GM19043 (cell line): ENCODE results near the gene EFNA2.
"Not testable (repeated sequence)": the region's sequence is repeated elsewhere in the genome, so short reads cannot be mapped to it uniquely, and the experiment has no call there.

Experiments used
- ATAC-seq: cut with Tn5 transposase; IDR thresholded peaks from one replicate; pipeline ENCODE4 v1.9.1; 2021; ENCODE audit warnings: low read depth; ENCODE audit not compliant: unreplicated experiment

The EFNA2 gene

DNA sequence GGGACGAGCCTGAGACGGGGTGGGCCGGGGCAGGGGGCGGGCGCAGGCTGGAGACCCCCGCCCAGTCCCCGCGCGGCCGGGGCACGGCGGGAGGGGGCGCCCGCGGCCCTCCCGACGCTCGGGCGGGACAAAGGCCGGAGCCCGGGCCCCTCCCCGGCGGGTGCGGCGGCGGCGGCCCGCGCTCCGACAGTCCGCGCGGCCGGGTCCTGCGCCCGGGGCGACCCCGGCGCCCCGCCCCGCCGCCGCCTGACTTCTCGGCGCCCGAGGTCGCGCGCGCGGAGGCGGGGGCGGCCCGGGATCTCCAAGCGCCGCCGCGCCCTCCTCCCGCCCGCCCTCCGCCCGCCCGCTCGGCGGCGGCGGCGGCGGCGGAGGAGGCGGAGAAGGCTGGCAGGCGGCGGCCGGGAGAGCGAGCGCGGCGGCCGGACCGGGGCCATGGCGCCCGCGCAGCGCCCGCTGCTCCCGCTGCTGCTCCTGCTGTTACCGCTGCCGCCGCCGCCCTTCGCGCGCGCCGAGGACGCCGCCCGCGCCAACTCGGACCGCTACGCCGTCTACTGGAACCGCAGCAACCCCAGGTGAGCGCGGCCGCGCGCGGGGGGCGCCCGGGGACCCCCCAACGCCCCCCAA, at the start of gene EFNA2:
Gene EFNA2 (plus strand): TSS at position 137 of the 624 bp plus-strand sequence. CDS start 296 bp downstream, at position 433.
- no peak for ATAC-seq

DNA sequence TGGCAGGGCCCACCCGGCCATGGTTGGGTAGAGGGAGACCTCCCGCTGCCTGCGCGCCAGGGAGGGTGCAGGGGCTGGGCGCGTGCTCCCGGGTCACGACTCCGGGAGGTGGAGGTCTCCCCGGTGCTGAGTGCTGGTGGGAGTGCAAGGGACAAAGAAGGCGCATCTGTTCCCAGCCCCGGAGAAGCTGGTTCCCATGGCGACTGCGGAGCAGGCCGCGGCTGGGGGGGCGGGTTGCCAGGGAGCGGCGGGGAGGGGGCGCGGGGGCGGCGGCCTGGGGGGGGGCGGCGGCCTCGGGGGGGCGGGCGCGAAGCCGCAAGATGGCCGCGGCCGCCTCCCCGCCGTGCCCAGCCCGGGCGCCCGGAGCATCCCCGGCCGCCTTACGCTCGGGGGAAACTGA, 49.1 kb upstream of the EFNA2 start:
- no peak for ATAC-seq

DNA sequence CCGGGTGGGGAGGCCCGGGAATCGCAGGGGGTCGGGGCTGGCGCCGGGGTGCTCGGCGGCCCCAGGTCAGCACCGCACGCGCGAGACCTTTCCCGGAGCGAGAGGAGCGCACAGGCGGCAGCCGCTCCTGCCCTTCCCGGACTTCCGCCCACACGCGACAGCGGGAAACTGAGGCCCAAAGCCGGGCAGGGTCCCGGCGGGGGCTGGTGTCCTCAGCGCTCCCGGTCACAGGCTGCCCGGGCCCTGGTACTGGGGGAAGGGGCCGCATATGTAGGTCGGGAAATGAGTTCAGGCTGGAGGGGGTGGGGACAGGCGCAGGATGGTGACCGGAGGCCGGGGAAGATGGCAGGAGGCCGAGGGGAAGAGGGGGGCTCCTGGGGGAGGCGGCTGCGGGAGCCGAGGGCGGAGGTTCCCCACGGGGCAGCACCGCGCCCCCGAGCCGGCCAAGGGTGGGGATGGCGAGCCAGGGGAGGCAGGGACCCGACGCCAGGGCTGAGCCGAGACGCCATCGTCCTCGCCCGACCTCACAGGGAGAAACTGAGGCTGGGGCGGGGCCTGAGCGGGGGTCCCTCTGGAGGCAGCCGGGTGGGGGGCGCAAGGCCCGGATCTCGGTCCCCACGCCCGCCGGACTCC, 48.5 kb upstream of the EFNA2 start:
- no peak for ATAC-seq

DNA sequence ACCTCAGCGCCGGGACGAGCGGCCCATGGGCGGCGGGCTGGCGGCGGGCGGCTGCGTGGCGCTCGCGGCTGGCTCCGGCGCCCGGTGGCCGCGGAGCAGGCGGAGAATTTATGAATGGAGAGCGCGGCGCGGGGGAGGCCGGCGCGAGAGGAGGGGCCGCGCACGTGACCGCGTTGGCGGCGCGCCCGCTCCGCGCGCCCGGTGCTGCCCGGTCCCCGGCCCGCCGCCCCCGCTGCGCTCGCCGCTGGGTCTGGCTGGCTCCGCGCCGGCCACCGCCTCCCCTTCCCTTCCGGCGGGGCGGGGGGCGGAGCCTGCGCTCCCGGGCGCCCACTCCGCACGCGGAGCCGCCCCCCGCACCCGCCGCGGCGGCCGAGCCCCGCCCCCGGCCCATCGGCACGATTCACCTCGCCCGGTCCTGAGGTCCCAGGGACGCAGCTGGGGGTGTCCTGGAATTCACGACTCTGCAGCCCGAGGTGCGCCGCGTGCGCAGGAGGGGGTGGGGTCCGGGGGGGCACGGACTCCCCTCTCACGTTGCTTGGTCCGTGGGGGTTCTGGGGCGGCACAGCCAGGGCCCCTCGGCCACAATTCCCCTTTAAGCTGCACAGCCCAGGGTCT, 47.8 kb upstream of the EFNA2 start, which contains the start of gene CBARP:
Gene CBARP (minus strand): TSS at position 252 of the 615 bp plus-strand sequence. CDS start 1,905 bp downstream, outside the sequence.
- ATAC-seq, result no peak

DNA sequence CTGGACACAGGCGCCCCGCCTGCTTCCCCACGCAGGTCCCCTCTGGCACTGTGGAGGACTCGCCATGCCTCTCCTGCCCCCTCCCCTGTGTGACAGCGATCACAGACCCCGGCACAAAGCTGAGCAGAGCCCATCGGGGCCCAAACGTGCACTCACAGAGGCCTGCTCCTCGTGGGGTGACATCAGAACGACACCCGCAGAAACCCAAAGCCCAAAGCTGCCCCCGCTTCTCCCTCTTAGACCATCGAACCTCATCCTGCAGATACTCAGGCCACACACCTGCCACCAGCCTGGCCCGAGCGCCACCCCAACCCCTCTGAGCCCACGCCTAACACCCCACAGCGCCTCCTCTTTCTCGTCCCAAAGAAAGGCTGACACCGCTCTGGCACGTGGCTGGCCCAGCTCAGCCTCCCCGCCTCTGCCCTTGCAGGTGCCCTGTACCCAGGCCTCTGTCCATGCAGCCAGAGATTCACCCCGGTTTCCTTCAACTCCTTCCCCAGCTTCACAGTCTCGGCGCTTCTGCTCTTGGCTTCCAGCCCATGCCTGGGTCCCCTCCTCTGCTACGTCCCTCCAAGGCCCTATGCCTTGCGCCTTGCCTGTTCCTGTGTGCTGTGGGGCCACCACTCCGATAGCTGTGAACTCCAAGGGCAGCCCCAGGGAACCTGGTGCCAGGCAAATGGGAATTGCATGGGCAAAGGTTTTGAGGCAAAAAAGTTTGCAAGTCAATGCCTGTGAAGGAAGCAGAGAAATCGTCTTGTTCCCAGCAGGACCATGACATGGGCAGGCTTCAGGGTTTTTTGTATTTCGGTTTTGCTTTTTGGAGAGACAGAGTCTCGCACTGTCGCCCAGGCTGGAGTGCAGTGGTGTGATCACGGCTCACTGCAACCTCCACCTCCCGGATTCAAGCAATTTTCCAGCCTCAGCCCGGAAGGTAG, 47.0 kb upstream of the EFNA2 start:
- ATAC-seq, result no peak

DNA sequence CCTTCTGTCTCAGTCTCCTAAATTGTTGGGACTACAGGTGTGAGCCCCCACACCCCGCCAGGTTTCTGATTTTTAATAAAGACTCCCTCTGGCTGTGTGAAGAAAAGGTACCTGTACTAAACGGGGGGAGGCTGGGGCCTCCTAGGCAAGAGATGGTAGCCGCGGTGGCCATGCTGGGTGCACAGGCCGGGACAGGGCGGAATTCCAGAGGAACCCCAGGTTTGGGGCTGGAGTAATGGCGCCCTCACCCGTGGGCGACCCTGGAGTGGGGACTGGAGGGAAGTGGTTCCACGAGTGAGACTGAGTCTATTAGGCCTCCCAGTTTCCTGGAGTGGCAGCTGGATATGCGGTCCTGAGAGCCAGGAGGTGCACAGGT, 46.3 kb upstream of the EFNA2 start:
- no peak for ATAC-seq

DNA sequence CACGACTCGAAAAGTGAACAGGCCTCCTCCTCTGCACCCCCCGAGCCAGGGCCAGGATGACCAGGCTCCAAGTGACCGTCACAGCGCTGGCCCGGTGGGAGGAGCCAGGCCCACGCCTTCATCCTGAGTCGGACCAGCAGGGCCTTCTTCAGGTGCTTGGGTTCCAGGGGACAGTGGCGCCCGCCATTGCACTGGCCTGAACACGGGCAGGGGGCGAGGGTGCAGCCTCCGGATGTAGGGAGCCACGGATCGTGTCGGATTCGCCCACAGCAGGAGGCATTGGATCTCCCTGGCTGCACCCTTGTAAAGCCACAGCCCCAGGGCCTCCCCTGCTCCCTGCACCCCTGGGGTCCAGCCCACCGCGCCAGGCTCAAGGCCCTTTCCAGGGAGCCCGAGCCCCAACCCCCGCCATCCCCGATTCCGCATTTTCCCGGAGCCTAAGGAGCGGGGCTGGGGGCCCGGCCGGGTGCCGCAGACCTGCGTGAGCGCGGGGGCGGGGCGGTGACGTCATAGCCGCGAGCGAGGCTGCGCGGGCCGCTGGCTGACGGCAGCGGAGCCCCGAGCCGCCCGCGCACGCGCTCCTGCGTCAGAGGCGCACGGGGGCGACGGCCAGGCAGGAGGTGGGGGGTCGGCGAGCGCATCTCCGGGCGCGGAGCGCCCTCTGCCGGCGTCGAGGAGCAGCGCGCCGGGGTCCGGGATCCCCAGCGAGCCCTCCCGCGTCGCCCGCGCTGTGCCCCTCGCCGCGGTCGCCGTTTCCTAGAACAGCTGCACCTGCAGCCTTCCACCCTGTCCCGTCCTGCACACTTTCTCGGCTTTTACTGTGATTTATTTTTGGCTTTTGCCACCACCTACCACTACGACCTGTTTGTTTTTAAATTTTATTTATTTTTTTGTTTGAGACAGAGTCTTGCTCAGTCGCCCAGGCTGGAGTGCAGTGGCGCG, 45.6 kb upstream of the EFNA2 start:
- no peak for ATAC-seq

DNA sequence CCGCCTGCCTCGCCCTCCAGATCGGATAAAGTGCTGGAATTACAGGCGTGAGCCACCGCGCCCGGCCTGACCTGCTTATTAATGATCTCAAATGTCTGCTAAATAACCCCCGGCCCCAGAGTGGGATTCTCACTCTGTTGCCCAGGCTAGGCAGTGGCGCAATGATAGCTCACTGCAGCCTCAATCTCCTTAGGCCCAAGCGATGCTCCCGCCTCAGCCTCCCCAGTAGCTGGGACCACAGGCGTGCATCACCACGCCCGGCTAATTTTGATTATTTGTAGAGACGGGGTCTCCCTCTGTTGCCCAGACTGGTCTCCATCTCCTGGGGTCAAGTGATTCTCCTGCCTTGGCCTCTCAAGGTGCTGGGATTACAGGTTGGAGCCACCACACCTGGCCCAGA, 44.7 kb upstream of the EFNA2 start:
- ATAC-seq, result no peak

DNA sequence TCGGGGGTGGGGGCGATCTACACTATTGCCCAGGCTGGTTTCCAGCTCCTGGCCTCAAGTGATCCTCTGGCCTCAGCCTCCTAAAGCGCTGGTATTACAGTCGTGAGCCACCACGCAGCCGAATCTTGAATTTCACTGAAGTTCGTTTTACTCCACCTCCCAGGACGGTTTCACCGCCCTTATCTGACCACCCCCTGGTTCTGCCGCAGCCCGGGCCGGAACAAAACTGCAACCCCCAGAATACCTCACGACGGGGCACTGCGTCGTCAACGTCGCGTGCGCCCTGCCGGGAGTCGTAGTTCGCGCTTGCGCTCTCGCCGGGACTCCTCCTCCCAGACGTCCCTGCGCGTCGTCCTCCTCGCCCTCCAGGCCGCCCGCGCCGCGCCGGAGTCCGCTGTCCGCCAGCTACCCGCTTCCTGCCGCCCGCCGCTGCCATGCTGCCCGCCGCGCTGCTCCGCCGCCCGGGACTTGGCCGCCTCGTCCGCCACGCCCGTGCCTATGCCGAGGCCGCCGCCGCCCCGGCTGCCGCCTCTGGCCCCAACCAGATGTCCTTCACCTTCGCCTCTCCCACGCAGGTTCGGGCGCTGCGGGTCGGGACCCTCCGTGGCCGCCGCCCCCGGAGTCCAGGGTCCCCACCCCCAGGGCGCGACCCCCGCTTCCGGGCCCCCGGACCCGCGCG, 44.1 kb upstream of the EFNA2 start, which contains the start of gene ATP5F1D:
Gene ATP5F1D (plus strand): TSS at position 335 of the 679 bp plus-strand sequence. CDS start 100 bp downstream, at position 435.
- peak; percentile 54 for ATAC-seq

DNA sequence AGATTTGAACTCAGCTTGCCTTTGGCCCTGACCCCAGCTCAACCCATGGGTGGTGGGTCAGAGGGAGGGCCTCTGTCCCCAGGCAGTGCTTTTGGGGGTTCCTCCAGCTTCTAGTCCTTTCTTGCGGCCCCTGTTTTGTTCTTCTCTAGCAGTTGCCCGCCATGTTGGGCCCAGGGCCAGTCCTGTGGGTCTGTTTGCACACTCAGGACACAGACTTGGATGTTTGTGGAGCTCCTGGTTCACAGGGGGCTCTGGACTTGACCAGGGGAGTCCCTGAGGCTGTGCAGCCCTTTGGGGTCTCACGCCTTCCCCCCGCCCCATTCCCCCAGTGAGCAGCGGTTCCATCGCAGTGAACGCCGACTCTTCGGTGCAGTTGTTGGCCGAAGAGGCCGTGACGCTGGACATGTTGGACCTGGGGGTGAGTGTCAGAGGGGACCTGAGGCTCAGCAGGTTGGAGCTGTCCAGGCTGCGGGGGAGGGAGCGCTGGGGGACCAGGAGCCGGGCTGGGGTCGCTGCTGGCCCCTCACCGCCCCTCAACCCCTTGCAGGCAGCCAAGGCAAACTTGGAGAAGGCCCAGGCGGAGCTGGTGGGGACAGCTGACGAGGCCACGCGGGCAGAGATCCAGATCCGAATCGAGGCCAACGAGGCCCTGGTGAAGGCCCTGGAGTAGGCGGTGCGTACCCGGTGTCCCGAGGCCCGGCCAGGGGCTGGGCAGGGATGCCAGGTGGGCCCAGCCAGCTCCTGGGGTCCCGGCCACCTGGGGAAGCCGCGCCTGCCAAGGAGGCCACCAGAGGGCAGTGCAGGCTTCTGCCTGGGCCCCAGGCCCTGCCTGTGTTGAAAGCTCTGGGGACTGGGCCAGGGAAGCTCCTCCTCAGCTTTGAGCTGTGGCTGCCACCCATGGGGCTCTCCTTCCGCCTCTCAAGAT, 41.6 kb upstream of the EFNA2 start:
- ATAC-seq, result no peak

DNA sequence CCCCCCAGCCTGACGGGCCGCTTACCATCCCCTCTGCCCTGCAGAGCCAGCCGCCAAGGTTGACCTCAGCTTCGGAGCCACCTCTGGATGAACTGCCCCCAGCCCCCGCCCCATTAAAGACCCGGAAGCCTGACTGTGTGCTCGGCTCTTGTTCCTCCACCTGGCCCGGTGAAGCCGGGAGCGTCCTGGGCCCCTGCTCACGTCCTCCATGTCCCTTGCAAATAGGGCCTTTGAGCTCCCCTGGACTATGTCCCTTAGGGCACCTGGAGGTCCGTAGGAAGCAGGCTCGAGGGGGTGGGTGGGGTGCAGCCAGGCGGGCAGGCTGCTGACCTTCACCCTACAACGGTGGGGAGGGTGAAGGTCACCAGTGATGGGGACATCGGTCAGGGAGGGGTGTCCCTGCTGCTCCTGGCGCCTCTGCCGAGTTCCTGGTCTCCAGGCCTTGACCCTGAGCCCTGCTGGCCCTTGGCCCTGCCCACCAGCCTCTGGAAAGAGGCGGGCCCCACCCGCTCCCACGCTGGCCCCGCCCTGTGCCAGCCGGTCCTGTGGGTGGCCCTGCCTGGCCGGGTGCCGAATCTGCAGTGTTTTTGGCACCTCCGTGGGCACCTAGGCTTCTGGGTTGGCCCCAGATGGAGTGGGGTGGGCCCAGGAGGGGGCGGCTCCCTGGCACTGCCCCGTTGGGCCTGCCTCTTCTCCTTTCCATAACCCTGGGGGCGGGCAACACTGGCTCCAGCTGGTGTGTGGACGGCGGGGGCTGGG, 40.8 kb upstream of the EFNA2 start:
- ATAC-seq, result no peak

DNA sequence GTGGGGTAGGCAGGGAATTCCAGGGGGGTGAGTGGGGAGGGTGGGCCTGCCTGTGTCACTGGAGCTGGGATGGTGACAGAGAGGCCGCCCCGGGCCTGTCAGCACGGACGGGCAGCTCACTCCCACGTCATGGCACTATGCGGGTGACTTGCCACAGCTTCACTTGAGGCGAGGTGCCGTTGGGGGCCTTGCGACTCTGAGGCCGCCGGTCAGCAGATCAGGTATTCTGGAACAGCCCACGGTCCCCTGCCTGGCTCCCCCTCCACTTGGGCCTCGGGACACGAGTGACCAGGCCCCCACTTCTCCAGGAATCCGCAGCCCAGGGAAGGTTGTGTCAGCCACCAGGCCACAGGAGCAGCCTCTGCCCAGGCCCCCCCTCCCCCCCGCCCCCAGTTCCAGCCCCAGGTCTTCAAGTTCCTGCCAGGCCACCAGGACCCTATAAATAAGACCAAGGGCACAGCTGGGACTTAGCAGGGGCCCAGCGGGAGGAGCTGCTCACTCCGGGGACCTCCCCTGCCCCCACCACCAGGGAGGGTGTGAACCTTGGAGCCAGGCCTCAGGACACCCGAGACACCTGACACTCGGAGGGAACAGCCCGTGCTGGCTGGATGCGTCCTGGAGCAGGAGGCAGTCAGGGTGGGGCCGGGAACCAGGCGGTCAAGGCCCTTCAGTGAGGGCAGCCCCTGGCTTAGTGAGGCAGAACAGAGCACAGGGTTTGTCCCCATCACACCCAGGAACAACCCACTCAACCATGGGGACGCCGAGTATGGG, 40.0 kb upstream of the EFNA2 start:
- ATAC-seq, result no peak

DNA sequence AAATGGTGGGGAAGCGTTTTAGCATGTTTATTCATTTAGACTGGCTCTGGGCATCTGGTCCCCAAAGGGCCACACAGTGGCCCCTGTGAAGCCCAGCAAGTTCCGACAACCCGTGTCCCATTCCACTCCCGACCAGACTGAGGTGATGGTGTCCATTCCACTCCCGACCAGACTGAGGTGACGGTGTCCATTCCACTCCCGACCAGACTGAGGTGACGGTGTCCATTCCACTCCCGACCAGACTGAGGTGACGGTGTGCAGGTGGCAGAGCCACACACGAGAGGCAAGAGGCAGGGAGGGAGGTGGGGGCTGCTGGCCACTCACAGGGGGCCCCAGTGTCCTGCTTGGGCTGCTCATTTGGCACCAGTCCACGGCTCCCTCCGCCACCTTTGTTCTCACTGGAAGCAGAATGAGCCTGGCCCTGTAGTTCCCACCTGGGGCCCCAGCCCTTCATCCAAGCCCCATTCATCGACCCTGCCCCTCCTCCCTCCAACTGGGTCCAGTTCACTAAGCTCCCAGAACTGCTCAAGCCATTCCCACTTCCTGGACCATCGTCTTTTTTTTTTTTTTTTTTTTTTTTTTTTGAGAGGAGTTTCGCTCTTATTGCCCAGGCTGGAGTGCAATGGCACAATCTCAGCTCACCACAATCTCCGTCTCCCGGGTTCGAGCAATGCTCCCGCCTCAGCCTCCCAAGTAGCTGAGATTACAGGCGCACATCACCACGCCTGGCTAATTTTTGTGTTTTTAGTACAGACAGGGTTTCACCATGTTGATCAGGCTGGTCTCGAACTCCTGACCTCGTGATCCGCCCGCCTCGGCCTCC, 39.2 kb upstream of the EFNA2 start:
- ATAC-seq, result not testable (repeated sequence)

DNA sequence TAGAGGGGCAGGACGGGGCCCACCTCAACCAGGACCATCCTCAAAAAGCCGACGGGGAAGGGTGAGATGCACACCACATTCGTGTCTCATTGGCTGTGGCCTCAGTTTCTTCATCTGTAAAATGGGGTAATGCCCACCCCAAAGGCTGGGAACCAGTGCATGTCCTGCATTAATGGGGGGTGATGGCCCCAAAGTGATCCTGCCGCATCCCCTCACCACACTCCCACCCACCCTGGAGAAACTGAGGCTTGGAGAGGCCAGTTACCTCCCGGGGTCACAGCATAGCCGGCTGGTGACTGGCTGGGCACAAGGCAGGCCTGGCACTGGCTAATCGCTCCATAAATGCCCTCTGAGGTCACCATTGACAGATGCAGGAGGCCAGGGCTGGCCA, 37.9 kb upstream of the EFNA2 start:
- ATAC-seq, result no peak

DNA sequence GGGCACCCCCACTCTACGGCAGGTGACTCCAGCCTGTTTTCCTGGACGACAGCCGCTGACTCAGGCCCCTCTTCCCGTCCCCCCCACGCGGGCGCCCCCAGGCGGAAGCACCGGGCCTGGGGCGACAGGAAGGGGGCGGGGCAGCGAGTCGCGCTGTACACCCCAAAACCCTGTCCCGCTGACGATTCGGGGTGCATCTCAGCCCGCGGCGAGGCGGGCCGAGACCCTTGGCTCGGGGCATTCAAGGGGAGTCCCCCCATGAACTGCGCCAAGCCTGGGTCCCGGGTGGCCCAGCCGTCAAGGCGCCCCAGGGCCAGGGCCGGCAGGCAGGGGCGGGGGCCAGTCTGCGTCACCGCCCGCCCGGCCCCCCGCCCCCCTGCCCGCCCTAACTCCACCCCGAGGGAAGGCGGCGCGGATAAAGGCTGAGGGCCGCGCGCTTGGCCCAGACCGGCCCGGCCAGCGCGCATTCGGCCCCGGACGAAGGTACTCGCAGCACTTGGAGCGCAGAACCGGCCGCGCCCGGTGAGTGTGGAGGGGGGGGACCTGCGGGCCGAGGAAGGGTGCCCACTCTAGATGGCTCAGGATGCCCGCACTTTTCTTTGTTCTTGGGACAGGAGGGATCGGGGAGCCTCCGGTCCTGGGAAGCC, 37.4 kb upstream of the EFNA2 start, which contains the start of gene MIDN:
Gene MIDN (plus strand): TSS at position 445 of the 647 bp plus-strand sequence. CDS start 1,714 bp downstream, outside the sequence.
- peak; percentile 5 for ATAC-seq
